Measurements from ENCODE around the gene GMCL1.

The GMCL1 gene

DNA sequence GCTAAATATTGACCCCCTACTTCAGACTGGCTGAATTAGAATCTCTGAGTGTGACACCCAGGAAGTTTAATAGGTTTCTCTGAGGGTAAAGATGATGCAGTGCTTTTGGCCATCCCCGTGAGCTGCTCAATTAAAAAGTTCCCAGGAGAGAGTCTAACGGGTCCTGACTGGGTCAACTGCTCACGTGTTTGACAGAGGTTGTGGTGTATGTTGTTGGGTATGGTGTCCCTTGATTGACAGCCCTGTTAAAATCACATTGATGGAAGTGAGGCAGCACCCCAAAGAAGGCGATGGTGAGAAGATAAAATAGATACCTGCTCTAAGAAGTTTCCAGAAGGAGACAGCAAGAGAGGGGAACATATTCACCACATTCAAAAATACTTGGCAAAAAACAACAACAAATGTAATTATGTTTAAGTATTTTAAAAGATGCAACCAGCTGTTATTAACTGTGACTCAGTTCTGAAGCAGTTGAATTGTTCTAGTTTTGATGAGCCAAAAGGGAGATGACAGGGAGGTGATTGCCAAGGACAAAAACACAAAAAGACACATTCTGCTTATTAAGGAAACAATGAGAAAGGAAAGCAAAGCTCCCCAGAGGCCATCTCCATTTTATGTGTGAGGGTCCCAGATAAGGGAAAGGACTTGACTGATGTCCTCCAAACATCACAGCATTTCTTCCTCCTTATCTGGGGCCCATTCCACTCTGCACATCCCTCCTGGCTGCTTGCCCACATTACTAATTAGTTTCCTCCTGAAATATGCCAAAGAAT is 11.5 kb upstream of the GMCL1 start:
- Histone ChIP-seq H3K9me2 (ENCODE audit: low read depth, low read length) (no peaks in the 10 kb centered on the region), H3K27ac (ENCODE audit: low read depth, low read length, poor library complexity, severe bottlenecking) (no peak overlapping the region), H3K9me3 (ENCODE audit: low read length) (no peaks in the 10 kb centered on the region), H3K9ac (ENCODE audit: low read length) (no peak overlapping the region), H3F3A (ENCODE audit: insufficient read depth, low read length) (no peaks in the 10 kb centered on the region), H2AFZ (ENCODE audit: low read length) (no peak overlapping the region), H3K79me2 (ENCODE audit: insufficient read depth, low read length) (no peaks in the 10 kb centered on the region), H3K36me3 (ENCODE audit: insufficient read depth, low read length) (no peaks in the 10 kb centered on the region), H4K20me1 (ENCODE audit: insufficient read depth, low read length) (no peaks in the 10 kb centered on the region), H3K4me3 (ENCODE audit: low read depth, low read length, poor library complexity, severe bottlenecking) (no peak overlapping the region), H3K4me1 (ENCODE audit: insufficient read depth, low read length, severe bottlenecking) (no peaks in the 10 kb centered on the region), H3K27me3 (ENCODE audit: insufficient read depth, low read length) (no peaks in the 10 kb centered on the region), H3K4me2 (ENCODE audit: low read length) (no peak overlapping the region)
- TF ChIP-seq EZH2 (IDR thresholded peaks at IDR 0.05; ENCODE audit: borderline replicate concordance, low read length): no peak
- TF ChIP-seq, protein P1, sequence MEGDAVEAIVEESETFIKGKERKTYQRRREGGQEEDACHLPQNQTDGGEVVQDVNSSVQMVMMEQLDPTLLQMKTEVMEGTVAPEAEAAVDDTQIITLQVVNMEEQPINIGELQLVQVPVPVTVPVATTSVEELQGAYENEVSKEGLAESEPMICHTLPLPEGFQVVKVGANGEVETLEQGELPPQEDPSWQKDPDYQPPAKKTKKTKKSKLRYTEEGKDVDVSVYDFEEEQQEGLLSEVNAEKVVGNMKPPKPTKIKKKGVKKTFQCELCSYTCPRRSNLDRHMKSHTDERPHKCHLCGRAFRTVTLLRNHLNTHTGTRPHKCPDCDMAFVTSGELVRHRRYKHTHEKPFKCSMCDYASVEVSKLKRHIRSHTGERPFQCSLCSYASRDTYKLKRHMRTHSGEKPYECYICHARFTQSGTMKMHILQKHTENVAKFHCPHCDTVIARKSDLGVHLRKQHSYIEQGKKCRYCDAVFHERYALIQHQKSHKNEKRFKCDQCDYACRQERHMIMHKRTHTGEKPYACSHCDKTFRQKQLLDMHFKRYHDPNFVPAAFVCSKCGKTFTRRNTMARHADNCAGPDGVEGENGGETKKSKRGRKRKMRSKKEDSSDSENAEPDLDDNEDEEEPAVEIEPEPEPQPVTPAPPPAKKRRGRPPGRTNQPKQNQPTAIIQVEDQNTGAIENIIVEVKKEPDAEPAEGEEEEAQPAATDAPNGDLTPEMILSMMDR (IDR thresholded peaks at IDR 0.05; ENCODE audit: low read length): no peak

DNA sequence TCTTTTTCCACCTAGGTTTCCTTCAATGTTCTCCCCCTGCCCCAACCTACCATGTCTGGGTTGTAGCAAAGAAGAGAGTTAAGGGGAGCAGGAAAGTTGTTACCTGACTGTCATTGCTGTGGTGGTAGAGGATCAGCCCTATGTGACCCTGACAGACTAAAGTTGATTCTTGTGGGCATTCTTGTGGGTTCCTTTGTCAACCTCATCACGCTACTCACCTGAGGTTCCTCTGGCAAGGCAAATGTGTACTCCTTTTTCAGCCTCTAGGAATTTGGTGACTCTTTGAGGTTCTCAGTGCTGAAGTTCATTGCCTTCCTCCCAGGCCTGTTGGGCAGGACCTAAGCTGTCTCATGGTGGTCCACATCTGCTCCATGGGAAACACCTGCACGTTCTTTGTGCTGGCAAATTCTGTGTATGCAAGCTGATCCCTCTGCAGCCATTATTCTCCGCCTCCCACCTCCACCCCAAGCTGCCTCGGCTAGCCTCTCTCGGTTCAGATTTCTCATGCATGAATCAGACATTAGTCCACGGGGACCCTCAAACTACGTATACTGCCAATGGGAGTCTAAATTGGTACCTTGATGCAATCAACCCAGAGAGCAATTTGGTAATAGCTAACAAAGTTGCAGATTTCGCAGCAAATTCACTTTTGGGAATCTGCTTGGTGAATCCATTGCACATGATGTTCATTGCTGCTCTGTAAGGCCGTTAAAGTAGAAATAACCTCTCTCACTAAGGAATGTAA is 1.5 kb upstream of the GMCL1 start:
- no peaks in the 10 kb centered on the region for H3K27me3 ChIP-seq (ENCODE audit: insufficient read depth, low read length)
- H3K79me2 ChIP-seq (ENCODE audit: insufficient read depth, low read length): peaks cover 12% of the 10 kb centered on the region
- H3K9ac ChIP-seq (ENCODE audit: low read length): no peak overlapping the region
- no peak overlapping the region for H3K4me3 ChIP-seq (ENCODE audit: low read depth, low read length, poor library complexity, severe bottlenecking)
- no peaks in the 10 kb centered on the region for H3K9me2 ChIP-seq (ENCODE audit: low read depth, low read length)
- no peaks in the 10 kb centered on the region for H3K9me3 ChIP-seq (ENCODE audit: low read length)
- H3K27ac ChIP-seq (ENCODE audit: low read depth, low read length, poor library complexity, severe bottlenecking): no peak overlapping the region
- peak overlapping the region; percentile 25 for H2AFZ ChIP-seq (ENCODE audit: low read length)
- no peak overlapping the region for H3K4me2 ChIP-seq (ENCODE audit: low read length)
- H3F3A ChIP-seq (ENCODE audit: insufficient read depth, low read length): no peaks in the 10 kb centered on the region
- peaks cover 7% of the 10 kb centered on the region; the same call in 1 of the 2 replicates for H3K36me3 ChIP-seq (ENCODE audit: insufficient read depth, low read length)
- H3K4me1 ChIP-seq (ENCODE audit: insufficient read depth, low read length, severe bottlenecking): peaks cover 30% of the 10 kb centered on the region
- no peaks in the 10 kb centered on the region for H4K20me1 ChIP-seq (ENCODE audit: insufficient read depth, low read length)
- no peak for TF ChIP-seq EZH2 (IDR thresholded peaks at IDR 0.05; ENCODE audit: borderline replicate concordance, low read length)

DNA sequence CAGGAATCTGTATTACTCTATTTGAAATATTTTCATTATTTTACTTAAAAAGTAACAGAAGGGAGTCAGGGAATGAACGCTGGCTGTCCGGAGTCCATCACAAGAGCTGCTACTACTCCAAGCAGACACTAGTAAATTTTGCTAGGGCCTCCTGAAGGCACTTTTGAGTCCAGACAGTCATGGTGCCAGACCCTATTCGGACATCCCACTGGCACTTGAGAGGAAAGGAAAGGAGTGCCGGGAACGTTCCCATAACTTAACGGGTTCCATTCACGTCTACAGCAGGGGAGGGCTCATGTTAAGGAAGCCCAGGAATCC is 563 bp upstream of the GMCL1 start:
- Histone ChIP-seq H3K9me3 (ENCODE audit: low read length) (no peaks in the 10 kb centered on the region), H4K20me1 (ENCODE audit: insufficient read depth, low read length) (no peaks in the 10 kb centered on the region), H3K36me3 (ENCODE audit: insufficient read depth, low read length) (peaks cover 12% of the 10 kb centered on the region; the same call in 1 of the 2 replicates), H3F3A (ENCODE audit: insufficient read depth, low read length) (no peaks in the 10 kb centered on the region), H3K27ac (ENCODE audit: low read depth, low read length, poor library complexity, severe bottlenecking) (peak overlapping the region; percentile 72), H2AFZ (ENCODE audit: low read length) (peak overlapping the region; percentile 69; the same call in 1 of the 2 replicates), H3K4me3 (ENCODE audit: low read depth, low read length, poor library complexity, severe bottlenecking) (peak overlapping the region; percentile 83), H3K79me2 (ENCODE audit: insufficient read depth, low read length) (peaks cover 15% of the 10 kb centered on the region), H3K27me3 (ENCODE audit: insufficient read depth, low read length) (no peaks in the 10 kb centered on the region), H3K9me2 (ENCODE audit: low read depth, low read length) (no peaks in the 10 kb centered on the region), H3K9ac (ENCODE audit: low read length) (peak overlapping the region; percentile 71), H3K4me2 (ENCODE audit: low read length) (peak overlapping the region; percentile 84), H3K4me1 (ENCODE audit: insufficient read depth, low read length, severe bottlenecking) (peaks cover 37% of the 10 kb centered on the region)
- TF ChIP-seq EZH2 (IDR thresholded peaks at IDR 0.05; ENCODE audit: borderline replicate concordance, low read length): no peak
- TF ChIP-seq, protein P1 (IDR thresholded peaks at IDR 0.05; ENCODE audit: low read length): no peak
